Stimulated activated CD8-positive, alpha-beta memory T cell treated with anti-CD3 and anti-CD28 coated beads, Interleukin-12 subunit alpha, Interleukin-12 subunit beta, amount 100 ng/mL, for 24 hours (primary cell): ENCODE data around the gene NRTN.

Experiments
- DNase-seq: peaks from one replicate; pipeline ENCODE4 v3.0.0-alpha.2; 2020; ENCODE audit errors: extremely low read depth

NRTN gene

DNA sequence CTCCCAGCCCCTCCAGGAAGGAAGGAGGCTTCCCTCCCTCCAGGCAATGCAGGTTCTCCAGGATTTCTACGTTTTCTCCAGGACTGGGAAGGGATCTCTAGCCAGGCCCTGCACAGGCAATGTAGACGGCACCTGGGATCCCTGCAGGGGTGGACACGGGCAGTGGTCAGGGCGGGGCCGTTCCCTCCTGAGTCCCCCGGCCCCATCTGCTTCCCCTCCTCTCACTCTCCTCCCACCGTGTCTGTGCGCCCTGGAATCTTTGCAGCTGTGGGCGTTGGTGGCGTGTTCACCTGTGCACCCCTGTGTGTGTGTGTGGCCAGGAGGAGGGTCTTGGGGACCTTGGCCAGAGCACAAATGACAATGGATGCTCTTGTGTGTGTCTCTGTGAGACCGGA lies 10.0 kb downstream of the NRTN start:
- no peak for DNase-seq

DNA sequence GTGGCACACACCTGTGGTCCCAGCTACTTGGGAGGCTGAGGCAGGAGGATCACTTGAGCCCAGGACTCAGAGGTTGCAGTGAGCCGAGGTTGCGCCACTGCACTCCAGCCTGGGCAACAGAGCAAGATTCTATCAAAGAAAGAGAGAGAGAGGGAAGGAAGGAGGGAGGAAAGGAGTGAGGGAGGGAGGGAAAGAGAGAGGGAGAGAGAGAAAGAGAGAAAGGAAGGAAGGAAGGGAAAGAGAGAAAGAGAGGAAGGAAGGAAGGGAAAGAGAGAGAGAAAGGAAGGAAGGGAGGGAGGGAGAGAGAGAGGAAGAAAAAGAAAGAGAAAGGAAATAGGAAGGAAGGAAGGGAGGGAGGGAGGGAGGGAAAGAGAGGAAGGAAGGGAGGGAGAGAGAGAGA lies 12.4 kb downstream of the NRTN start:
- no peak for DNase-seq

DNA sequence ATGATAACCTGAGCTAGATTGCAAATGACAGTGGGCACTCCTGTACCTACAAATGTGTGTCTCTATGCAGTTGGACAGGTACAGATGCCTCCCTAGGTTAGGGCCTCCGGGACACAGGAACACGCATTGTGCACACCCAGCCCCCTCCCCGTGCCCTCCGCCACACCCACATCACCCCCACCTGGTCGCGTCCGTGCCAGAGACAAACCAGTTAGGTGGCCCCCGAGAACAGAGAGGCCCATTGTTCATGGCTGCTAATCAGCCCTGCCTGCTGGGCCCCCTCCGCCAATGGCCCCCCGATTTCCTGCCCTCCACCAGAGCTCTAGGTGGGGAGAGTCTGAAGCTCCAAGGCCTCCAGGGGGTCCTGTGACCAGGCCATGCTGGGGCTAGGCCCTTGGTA lies 13.7 kb downstream of the NRTN start:
- no peak for DNase-seq

DNA sequence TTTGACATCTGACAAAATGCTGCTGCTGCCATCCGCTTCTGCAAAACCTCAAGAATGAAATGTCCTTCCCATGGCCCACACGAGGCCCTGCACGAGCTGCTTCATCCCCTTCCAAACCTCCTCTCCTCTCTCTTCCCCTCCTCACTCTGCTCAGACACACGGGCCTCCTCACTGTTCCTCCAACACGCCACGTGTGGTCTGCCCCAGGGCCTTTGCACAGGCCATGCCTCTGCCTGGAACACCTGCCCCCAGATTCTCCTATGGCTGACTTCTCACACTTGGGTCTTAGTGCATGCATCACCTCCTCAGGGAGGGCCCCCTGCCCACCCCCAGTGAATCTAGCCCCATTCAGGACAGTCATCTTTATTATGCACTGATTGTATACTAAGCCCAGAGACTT lies 15.9 kb downstream of the NRTN start:
- DNase-seq: no peak

DNA sequence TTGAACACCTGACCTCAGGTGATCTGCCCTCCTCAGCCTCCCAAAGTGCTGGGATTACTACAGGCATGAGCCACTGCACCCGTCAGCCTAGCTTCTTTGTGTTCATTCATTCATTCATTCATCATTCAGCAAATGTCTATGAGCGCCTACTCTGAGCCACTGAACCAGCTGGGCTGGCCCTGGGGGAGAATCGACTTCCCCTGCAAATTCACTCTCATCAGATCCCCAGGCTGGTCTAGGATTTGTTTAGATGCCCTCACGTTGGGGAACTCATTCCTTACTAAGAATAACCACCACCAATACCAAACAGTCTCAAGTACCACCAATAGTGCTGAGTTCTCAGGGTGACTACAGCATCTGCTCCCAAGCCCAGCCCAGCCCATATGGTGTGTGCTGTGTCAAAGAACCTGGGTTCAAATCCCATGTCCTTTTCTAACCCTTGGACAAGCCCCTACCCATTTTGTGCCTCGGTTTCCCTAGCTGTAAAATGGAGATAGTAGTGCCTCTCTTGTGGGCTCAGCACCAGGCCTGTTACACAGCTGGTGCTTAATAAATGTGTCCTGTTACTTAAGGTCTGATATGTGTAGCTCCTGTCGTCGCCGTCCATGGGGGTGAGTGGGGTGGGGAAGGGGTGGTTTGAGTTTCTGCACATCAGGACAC lies 16.8 kb downstream of the NRTN start:
- no peak for DNase-seq

DNA sequence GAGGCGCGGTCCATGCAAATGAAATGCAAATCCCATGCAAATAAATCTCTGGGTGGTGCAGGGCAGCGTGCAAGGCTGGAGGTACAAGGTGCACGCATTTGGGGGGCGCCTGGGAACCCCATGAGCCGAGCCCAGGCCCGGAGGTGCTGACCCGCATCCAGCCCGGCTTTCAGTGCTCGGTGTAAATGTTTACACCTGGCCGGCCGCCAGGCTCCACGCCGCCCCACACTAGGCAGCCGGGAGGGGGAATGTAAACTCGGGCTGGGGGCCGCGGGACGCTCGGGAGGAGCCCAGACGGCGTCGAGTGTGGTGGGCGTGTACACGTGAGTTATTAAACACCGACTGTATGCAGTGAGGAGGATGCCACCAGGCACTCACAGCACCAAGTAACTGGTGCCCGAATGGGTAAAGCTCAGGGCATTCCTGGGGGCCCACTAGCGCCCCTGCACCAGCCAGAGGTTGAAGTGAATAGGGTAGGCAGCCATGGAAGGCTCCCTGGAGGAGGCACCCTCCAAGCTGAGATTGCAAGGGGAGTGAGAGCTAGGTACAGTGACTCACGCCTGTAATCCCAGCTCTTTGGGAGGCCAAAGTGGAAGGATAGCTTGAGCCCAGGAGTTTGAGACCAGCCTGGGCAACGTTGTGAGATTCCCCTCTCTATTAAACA lies 17.4 kb downstream of the NRTN start:
- DNase-seq: no peak

DNA sequence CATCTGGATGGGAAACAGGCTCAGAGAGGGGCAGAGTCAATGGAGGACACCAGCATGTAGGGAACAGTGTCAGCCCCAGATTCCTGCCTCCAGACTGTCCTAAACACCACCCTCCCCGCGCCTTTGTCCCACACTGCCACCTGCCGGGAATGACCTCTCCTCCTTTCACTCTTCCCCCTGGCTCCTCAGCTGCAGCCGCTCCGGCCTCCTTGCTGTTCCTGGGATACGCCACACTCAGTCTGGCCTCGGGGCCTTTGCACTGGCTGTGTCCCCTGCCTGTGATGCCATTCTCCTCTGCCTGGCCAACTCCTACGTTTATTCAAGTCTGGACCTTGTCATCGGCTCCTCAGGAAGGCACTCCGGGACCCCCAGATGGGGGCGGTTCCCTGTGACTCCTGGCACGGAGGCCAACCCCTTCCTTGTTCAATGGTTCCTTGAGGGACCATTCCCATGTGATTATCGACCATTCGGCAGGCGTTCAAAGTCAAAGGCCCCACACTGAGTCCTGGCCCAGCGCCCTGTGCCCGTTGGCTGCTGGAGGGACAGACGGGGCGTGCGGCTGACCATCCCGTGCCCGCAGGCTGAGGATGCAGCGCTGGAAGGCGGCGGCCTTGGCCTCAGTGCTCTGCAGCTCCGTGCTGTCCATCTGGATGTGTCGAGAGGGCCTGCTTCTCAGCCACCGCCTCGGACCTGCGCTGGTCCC lies 18.9 kb downstream of the NRTN start:
- DNase-seq: no peak

DNA sequence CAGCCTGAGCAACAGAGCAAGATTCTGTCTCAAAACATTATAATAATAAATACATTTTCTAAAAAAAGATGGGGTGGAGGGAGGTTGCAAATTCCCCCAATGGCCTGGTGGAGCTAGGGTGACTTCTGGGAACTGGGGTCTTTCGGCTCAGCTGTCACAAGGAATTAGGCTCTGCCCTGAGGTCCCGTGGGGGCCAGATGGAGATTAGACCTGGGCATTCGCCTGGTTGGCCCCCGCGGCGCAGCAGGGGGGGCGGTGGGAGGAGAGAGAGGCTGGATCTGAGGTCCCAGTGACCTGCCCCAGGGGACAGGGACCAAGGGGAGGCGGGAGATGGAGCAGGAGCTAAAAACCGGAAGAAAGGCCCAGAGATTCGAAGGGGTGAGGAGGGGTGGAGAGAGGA lies 19.9 kb downstream of the NRTN start:
- no peak for DNase-seq

DNA sequence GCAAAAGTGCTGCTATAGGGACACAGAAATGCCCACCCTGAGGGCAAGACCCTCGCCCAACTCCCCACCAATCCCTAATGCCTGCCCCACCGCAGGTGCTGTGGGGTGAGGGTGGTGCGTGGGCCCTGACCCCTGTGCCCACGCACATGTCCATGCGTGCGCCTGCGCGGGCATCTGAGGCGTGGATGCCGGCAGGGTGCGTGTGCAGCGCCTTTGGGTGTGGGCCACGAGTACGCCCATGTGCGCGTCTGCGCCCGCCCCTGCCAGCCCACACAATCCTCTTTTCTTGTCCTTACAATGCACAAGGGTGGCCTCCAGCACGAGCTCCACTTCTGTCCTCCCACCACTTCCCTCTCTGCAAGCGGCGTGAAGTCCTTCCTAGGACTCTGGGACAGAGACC lies 20.3 kb downstream of the NRTN start:
- DNase-seq: no peak

DNA sequence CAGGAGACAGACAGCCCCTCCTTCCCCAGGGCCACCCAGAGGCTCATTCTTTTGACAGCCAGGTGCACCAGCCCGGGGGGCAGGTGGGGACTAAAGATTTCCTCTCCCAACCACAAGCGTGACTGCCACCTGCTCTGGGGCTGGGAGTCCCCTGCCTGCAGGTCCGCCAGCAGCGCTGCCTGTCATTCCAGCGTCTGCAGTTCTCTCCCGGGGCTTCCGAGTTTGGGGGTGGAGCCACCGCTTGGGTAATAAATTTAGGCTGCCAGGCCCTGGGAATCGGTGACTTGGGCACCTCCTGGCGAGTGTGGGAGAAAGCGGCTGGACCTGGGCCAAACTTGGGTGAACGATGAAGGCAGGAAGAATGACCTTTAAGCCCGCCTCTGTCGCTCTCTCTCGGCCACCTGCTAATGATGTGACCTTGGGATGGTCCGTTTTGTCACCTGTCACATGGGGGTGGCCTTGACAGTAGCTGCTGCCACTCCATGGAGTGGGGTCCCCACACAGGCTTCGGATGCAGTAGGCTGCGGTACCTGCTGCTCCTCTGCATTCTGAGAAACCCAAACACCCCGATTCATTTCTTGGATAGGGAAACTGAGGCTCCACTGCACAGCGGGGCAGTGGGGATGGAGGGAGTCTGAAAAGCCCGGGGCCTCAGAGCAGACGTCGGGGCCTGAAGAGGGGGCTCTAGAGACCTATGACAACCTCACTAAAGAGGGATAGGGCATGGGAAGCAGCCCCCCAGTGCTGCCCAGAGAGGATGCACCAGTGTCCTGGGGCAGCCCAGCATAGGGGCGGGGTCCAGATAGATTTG lies 21.9 kb downstream of the NRTN start:
- DNase-seq: no peak

DNA sequence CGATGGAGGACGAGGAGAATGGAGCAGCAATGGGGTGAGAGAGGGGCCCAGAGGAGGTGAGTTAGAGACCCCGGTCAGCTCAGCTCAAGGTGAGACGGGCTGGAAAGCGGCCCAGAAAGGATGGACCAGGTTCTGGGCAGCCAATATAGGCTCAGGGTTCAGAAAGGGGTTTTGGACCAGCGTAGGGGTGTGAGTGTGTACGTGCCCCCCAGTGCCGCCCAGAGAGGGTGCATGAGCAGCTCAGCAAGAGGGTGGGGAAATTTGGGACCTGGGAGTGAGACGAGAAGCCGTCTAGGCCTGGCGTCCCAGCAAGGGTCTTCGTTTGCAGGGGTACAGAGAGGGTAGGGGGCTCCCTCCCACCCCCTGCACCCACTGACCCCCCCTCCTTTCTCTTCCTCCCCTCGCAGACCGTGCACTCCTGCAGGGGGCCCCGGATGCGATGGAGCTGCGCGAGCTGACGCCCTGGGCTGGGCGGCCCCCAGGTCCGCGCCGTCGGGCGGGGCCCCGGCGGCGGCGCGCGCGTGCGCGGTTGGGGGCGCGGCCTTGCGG lies 22.5 kb downstream of the NRTN start:
- no peak for DNase-seq

DNA sequence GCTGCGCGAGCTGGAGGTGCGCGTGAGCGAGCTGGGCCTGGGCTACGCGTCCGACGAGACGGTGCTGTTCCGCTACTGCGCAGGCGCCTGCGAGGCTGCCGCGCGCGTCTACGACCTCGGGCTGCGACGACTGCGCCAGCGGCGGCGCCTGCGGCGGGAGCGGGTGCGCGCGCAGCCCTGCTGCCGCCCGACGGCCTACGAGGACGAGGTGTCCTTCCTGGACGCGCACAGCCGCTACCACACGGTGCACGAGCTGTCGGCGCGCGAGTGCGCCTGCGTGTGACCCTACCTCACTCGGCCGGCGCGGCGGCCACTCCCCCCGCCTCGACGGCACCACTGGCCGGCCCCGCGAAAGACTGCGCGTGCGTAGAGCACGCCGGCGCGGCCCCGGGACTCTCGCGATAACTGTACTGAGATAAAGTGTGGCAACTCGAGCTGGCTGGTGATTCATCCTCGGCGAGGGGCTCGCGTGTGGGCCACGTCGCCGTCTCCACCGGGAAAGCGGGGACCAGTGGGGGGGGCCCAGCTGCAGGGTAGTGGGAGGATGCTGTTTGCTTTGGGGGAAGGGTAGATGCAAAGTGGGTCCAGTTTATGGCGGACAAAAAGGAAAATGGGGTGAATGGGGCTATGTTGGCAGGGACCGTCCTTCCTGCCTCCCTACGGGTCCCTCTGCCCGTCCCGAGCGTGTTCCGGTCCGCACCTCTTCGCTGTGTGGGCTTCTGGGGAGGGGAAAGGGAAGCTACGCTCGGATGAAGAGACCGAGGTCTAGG lies 23.2 kb downstream of the NRTN start:
- peak; percentile 84 for DNase-seq

DNA sequence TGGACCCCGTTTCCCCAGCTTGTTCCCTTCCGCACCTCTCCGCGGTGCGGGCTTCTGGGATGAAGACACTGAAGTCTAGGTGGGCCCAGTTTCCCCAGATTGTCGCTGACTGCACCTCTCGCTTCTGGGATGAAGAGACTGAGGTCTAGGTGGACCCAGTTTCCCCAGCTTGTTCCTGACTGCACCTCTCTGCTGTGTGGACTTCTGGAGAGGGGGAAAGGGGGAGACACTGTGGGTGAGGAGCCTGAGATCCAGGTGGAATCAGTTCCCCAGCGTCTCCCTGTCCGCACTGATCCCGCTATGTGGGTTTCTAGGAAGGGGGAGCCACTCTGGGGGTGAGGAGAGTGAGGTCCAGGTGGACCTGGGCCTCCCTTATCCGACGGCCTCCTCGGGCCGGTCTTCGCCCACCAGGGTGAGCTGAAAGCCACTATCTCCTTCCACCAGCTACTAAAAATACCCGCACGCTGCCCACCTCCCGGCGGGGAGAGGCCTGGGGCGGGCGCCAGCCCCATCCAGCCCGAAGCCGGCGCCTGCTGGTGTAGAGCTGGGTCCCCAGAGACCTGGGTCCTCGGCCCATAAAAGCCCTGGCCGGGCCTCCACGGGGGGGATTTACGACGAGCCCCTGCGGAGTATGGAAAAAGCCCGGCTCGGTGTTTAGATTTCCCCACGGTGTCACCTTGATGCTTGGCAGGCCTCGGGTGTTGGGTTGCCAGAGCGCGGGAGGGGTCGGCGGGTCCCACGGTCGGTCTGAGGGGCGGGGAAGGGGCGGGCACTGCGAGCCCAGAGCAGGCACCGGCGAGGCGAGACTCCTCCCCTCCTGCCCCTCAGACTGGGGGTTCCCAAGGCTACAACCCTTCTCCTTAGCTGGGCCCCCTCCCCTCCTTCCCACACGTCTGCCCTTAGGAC lies 24.0 kb downstream of the NRTN start:
- no peak for DNase-seq

DNA sequence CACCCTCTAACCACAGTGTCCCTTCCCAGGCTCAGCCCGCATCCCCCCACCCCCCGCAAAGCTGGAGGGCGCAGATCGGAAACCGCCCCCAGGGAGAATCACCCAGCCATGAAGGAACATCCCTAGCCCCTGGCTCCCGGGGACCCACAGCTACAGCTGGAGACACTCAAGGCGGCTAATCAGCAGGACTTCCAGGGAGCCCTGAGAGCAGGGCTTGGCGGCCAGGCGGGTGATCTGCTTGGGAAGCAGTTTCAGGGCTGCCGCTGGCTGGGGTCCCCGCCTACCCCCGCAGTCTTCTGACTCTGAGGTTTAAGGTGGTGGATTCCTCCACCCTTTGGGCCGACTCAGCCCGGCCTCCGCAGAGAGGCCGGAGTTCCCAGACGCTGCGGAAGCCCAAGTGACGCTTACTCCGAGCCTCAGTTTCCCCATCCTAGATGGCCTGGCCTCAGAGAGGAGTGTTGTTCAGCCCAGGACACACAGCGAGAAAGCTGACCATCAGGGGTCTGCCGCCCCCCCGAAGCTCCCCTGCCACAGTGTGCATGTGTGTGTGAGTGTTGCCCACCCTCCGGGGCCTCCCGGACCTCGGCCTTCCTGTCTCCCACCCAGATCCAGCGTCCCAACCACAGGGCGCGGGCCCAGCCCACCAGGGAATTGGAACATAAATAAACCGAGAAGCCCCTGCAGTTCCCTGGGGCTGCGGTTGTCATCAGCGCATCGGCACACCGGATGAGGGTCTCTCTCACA lies 24.9 kb downstream of the NRTN start:
- DNase-seq: no peak

DNA sequence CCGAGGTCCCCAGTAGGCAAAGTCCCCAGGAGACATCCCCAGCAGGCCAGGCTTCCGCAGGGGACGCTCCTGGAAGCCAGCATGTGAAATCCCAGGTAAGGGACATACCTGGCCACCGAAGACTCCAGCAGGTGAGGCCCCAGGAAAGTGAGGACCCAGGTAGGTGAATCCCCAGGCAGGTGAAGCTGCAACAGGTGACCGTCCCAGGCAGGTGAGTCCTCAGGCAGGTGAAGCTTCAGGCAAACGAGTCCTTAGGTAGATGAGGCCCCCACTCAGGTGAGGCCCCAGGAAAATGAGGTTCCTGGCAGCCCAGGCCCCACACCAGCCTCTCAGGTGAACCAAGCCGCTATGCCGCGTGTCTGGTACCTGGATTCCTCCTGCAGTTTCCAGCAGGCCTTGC lies 26.3 kb downstream of the NRTN start:
- no peak for DNase-seq

DNA sequence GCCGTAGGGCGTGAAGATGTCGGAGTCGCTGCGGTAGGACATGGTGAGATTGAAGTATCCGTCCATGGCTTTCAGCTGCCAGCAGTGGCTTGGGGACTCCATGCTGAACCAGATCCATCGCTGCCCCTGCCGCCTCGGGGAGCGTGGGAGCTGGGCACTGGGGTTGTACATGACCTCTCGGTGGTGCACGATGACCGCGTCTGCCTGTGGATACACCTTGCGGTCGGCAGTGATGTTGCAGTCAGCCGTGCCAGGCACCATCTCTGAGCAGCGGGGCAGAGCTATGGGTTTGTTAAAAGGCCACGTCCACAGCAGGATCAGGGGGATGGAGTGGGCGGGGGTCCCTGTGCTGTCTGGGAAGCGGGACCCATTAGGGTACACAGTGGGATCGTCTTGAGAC lies 27.2 kb downstream of the NRTN start:
- no peak for DNase-seq

DNA sequence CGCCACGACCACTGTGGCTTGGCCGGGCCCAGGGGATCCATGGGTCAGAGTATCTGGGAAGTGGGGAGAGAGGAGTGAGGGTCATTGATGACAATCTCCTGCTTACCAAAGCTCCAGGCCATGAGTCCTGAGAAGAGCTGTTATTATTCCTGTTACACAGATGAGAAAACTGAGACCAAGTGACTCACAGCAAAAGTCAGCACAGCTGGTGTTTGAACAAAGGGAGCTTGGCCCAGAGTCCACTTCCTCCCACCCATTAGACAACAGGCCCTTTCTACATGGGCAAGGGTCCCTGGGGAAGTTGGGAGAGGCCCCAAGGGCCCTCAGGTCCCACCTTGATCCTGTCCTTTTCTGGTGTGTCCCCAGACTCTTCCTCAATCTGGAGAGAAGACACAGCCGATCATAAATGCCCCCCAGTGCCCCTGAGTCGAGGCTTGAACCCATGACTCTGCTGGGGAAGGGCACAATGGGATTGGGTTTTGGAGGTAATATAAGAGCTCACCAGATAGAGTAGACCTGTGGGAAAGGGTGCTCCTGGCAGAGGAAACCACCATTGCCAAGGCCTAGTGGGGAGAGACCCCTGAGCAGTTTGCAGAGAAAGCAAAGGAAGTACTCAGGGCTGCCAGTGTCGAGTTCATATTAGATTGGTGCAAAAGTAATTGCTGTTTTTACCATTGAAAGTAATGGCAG lies 27.8 kb downstream of the NRTN start:
- no peak for DNase-seq

DNA sequence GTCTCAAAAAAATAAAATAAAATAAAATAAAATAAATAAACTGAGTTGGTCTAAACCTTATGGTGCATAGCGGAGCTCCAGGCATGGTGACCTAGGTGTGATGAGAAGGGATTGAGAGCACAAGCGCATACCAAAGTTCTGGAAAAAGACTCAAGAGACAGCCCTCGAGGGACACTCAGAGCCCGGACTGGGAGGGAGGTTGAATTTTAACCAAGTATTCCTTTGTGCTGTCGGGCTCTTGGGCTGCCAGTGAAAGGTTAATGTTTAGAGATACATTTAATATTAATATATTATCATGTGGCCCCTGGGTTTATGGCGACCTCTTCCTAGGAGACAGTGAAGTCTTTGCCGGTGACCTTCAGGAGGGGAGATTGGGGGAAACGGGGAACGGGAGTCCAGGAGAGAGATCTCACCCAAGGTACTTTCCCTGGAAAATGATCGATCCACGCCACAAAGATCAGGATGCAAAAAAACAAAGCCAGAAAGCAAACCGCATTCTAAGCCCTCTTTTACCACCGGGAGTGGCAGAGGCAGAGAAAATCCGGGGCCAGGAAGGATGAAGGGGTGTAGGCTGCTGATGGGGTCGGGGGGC lies 33.0 kb downstream of the NRTN start:
- DNase-seq: no peak
